PFSK-1 (cell line): ENCODE results near the gene PLOD2.

Experiments used
- FOXP2 ChIP-seq: optimal IDR thresholded peaks from 2 replicates; pipeline ENCODE3; 2011; ENCODE audit warnings: borderline replicate concordance, control low read depth, inconsistent platforms; ENCODE audit not compliant: insufficient read depth; ENCODE audit errors: extremely low read length, extremely low read depth
- POLR2AphosphoS5 ChIP-seq: IDR thresholded peaks from 2 replicates; pipeline ENCODE4 v1.6.1; 2012; ENCODE audit warnings: low read depth, mild to moderate bottlenecking, control low read depth, low read length, moderate library complexity
- REST ChIP-seq, 2 experiments: IDR thresholded peaks; 2 replicates each; pipeline versions ENCODE4 v1.6.1 to v1.8.0; 2011 to 2012; ENCODE audit warnings: low read depth in 2 of 2, low read length in 2 of 2, control low read depth in 1 of 2, inconsistent platforms in 1 of 2, mild to moderate bottlenecking in 1 of 2, moderate library complexity in 1 of 2; ENCODE audit not compliant: insufficient read depth in 1 of 2
- SIN3A ChIP-seq: IDR thresholded peaks from 2 replicates; pipeline ENCODE4 v1.6.1; 2012; ENCODE audit warnings: mild to moderate bottlenecking, low read length, moderate library complexity, borderline replicate concordance; ENCODE audit not compliant: insufficient read depth
- TAF1 ChIP-seq: IDR thresholded peaks from 2 replicates; pipeline ENCODE4 v1.6.1; 2012; ENCODE audit warnings: low read length, control low read depth, borderline replicate concordance; ENCODE audit not compliant: insufficient read depth

PLOD2 gene

GRCh38 chr3:146036281-146036680 lies 124.7 kb downstream of the PLOD2 start:
- TF ChIP-seq POLR2AphosphoS5: no peak
- TF ChIP-seq SIN3A: no peak
- TF ChIP-seq FOXP2: no peak
- no peak for TF ChIP-seq TAF1
- no peak for TF ChIP-seq REST (IDR thresholded peaks at IDR 0.05; ENCODE audit: insufficient read depth in 1 of 2, low read depth in 2 of 2, low read length in 2 of 2)

- TF ChIP-seq REST (IDR thresholded peaks at IDR 0.05; ENCODE audit: insufficient read depth in 1 of 2, low read depth in 2 of 2, low read length in 2 of 2) (no peak), POLR2AphosphoS5 (no peak), SIN3A (no peak), FOXP2 (no peak), TAF1 (no peak)
Measured at GRCh38 chr3:146035366-146035765, 125.6 kb downstream of the PLOD2 start.

- TF ChIP-seq TAF1 (no peak), POLR2AphosphoS5 (no peak), SIN3A (no peak), FOXP2 (no peak), REST (IDR thresholded peaks at IDR 0.05; ENCODE audit: insufficient read depth in 1 of 2, low read depth in 2 of 2, low read length in 2 of 2) (no peak)
Measured at GRCh38 chr3:146033950-146034349, 127.0 kb downstream of the PLOD2 start.

- TF ChIP-seq POLR2AphosphoS5 (no peak), TAF1 (no peak), FOXP2 (no peak), REST (IDR thresholded peaks at IDR 0.05; ENCODE audit: insufficient read depth in 1 of 2, low read depth in 2 of 2, low read length in 2 of 2) (no peak), SIN3A (no peak)
Measured at GRCh38 chr3:146026547-146026946, 134.4 kb downstream of the PLOD2 start.

- TF ChIP-seq REST (IDR thresholded peaks at IDR 0.05; ENCODE audit: insufficient read depth in 1 of 2, low read depth in 2 of 2, low read length in 2 of 2) (no peak), POLR2AphosphoS5 (no peak)
Measured at GRCh38 chr3:146024260-146024659, 136.7 kb downstream of the PLOD2 start.
